SH-SY5Y (cell line): Measurements from ENCODE around the gene TCF4.

Source experiments
- GATA2 ChIP-seq: IDR thresholded peaks from 2 replicates; pipeline ENCODE4 v1.6.1; 2011; ENCODE audit warnings: mild to moderate bottlenecking, low read depth, low read length
- GATA3 ChIP-seq: IDR thresholded peaks from 2 replicates; pipeline ENCODE4 v1.6.1; 2011; ENCODE audit warnings: low read depth, mild to moderate bottlenecking, low read length, moderate library complexity

GRCh38 chr18:55221622-55222021 lies 366.4 kb downstream of the TCF4 start:
- TF ChIP-seq GATA2, result no peak
- no peak for TF ChIP-seq GATA3
